Adrenal gland (tissue), 12 donors: ENCODE results near the gene SOX10. TPM values are rescaled to one million over a fixed set of nuclear protein-coding genes. Genes with fewer than 3 reads are reported as not detected.

Experiments
- DNase-seq, 7 donors: peaks; one replicate each; pipeline ENCODE4 v3.0.0-alpha.2; 2019 to 2020
- H3K27ac ChIP-seq, 5 donors: fragments of 200-600 bp; sonication (generic) in 4 of 5; 1 replicate in 3 of 5; 2 replicates in 2 of 5; pipeline versions ENCODE4 v1.5.1 to v1.8.0; 2016 to 2020; ENCODE audit warnings: mild to moderate bottlenecking in 1 of 5
- H3K27me3 ChIP-seq: fragments of 200-600 bp; 2 replicates; pipeline ENCODE4 v1.8.0; 2021
- H3K36me3 ChIP-seq, 2 donors: fragments of 200-600 bp; replicated peaks in 1 of 2; 1 replicate in 1 of 2; 2 replicates in 1 of 2; pipeline versions ENCODE4 v1.5.1 to v1.8.0; 2018 to 2022
- H3K4me1 ChIP-seq, 2 donors: fragments of 200-600 bp; replicated peaks in 1 of 2; 1 replicate in 1 of 2; 2 replicates in 1 of 2; pipeline versions ENCODE4 v1.5.1 to v1.8.0; 2018 to 2021
- H3K4me3 ChIP-seq, 4 donors: fragments of 200-600 bp; sonication (generic) in 3 of 4; one replicate each; pipeline ENCODE4 v1.5.1; 2016 to 2018
- H3K9me3 ChIP-seq, 3 donors: fragments of 200-600 bp; sonication (generic) in 1 of 3; replicated peaks in 1 of 3; 1 replicate in 2 of 3; 2 replicates in 1 of 3; pipeline versions ENCODE4 v1.5.1 to v1.8.0; 2016 to 2021
- CTCF ChIP-seq, 6 experiments: fragments of 450-650 bp in 4 of 6; fragments of 200-600 bp in 2 of 6; sonication (generic) in 1 of 6; IDR thresholded peaks; 1 replicate in 5 of 6; 2 replicates in 1 of 6; pipeline versions ENCODE4 v1.5.1 to v1.8.0; 2016 to 2021; ENCODE audit warnings: antibody characterized with exemption in 6 of 6, mild to moderate bottlenecking in 2 of 6, moderate library complexity in 1 of 6
- POLR2A ChIP-seq, 2 donors: fragments of 450-650 bp; IDR thresholded peaks; one replicate each; pipeline ENCODE4 v1.6.1; 2017; ENCODE audit warnings: antibody characterized with exemption in 2 of 2, mild to moderate bottlenecking in 2 of 2, moderate library complexity in 1 of 2
- WGBS, 4 donors: extraction: QIAGEN DNeasy Blood & Tissue Kit in 2 of 4; methylation state at CpG; one replicate each; pipeline versions ENCODE4 v1.1.5 to v1.1.7; 2013 to 2017; 5-methylcytosine and 5-hydroxymethylcytosine counted together
- intact Hi-C, 2 donors: fragments of 100-400 bp; cut with DNase I; formaldehyde crosslinking; loops; one replicate each; pipeline versions ENCODE4 v1.14.1 to v1.15.0; 2022 to 2023
- microRNA-seq, 3 donors: library from miRNA; unstranded; fragments of <30 nt; microRNA quantifications; one replicate each; pipeline ENCODE4, GENCODE V29; 2017 to 2020
- polyA plus RNA-seq, 3 donors: library from polyadenylated mRNA; stranded (reverse); fragments of 200-250 nt in 2 of 3; fragments of 350-450 nt in 1 of 3; fragmentation: Illumina TruSeq in 1 of 3; extraction: RNeasy Lipid Tissue Mini Kit (QIAGEN cat#74804) in 1 of 3; gene quantifications; one replicate each; pipeline ENCODE4 v1.2.3, GENCODE V29; 2013 to 2014
- total RNA-seq, 9 donors: library from RNA; depleted of rRNA in 4 of 9; stranded (reverse); fragments of >200 nt in 4 of 9; fragments of 120-200 nt in 1 of 9; fragmentation: NEBNext Ultra II Directional in 1 of 9; extraction: Animal tissue kit (Norgen Biotek cat#: 25700) in 1 of 9; gene quantifications; one replicate each; pipeline versions ENCODE4 v1.1.0 to v1.2.4, GENCODE V29; 2013 to 2023
- donor health status: healthy with polysubstance abuse.
- donor health status: Bipolar disorder and iron deficiency.
- donor health status: DM: yes; HTN: yes; CAD: no.
- donor health status: DM: no; HTN: no; CAD: no.
- donor health status: DM: no; HTN: no; CAD: no.
- donor health status: DM: yes; HTN: yes; CAD: no.

SOX10 gene
- total and polyA plus RNA-seq, 12 donors = 0.16 to 5.4 (median 0.78) TPM; not detected in 1

- Histone ChIP-seq H3K4me3 (no peak overlapping the region), H3K36me3 (peaks cover 0 to 39% of the 10 kb centered on the region in 2 donors), H3K27ac (no peak overlapping the region), H3K4me1 (no peaks in the 10 kb centered on the region), H3K9me3 (no peaks in the 10 kb centered on the region), H3K27me3 (no peaks in the 10 kb centered on the region)
- DNase-seq = no peak
- TF ChIP-seq CTCF (IDR thresholded peaks at IDR 0.05) (no peak), POLR2A (IDR thresholded peaks at IDR 0.05) (no peak)
- intact Hi-C loops = no loop called here
- WGBS, 4 donors = 72 to 96% (median 91%) methylated on average over 4 to 15 of the region's 15 CpGs
These were observed 58.6 kb downstream of the SOX10 start for GRCh38 chr22:37925767-37926166.

- no peak overlapping the region for H3K4me3 ChIP-seq
- TF ChIP-seq POLR2A (IDR thresholded peaks at IDR 0.05) = no peak
- no peak for TF ChIP-seq CTCF (IDR thresholded peaks at IDR 0.05)
- 52 to 73% (median 65%) methylated on average over 2 to 3 of the region's 3 CpGs for WGBS, 4 donors
- H3K9me3 ChIP-seq = no peaks in the 10 kb centered on the region
- no peak for DNase-seq
- intact Hi-C loops = no loop called here
- no peaks in the 10 kb centered on the region for H3K4me1 ChIP-seq
- peaks cover 0 to 39% of the 10 kb centered on the region in 2 donors for H3K36me3 ChIP-seq
- no peaks in the 10 kb centered on the region for H3K27me3 ChIP-seq
- no peak overlapping the region for H3K27ac ChIP-seq
These were observed 59.0 kb downstream of the SOX10 start for GRCh38 chr22:37925330-37925729.

- Histone ChIP-seq H3K9me3 (no peaks in the 10 kb centered on the region), H3K4me1 (no peaks in the 10 kb centered on the region), H3K27ac (no peak overlapping the region)
These were observed 59.8 kb downstream of the SOX10 start for GRCh38 chr22:37924386-37925065.

GRCh38 chr22:37923927-37924326 lies 60.4 kb downstream of the SOX10 start:
- no peaks in the 10 kb centered on the region for H3K27me3 ChIP-seq
- H3K4me3 ChIP-seq = no peak overlapping the region
- TF ChIP-seq CTCF (IDR thresholded peaks at IDR 0.05) = no peak
- TF ChIP-seq POLR2A (IDR thresholded peaks at IDR 0.05) = no peak
- peaks cover 0 to 43% of the 10 kb centered on the region in 2 donors for H3K36me3 ChIP-seq
- DNase-seq = no peak
- intact Hi-C loops = no loop called here
- WGBS, 4 donors = 92 to 100% (median 98%) methylated on average over 1 to 4 of the region's 4 CpGs
- no peaks in the 10 kb centered on the region for H3K4me1 ChIP-seq
- no peaks in the 10 kb centered on the region for H3K9me3 ChIP-seq
- no peak overlapping the region for H3K27ac ChIP-seq

More at GRCh38 chr22:37924386-37925065, 59.8 kb downstream of the SOX10 start:
- DNase-seq = no peak
- no peak overlapping the region for H3K4me3 ChIP-seq
- TF ChIP-seq POLR2A (IDR thresholded peaks at IDR 0.05) (no peak), CTCF (IDR thresholded peaks at IDR 0.05) (no peak)
- 68 to 94% (median 89%) methylated on average over 3 to 18 of the region's 18 CpGs for WGBS, 4 donors
- H3K27me3 ChIP-seq = no peaks in the 10 kb centered on the region
- peaks cover 0 to 39% of the 10 kb centered on the region in 2 donors for H3K36me3 ChIP-seq
- intact Hi-C loops = no loop called here

Small RNAs within 50 kb of the gene (microRNA-seq; reads per million reads assigned to microRNA genes)
- gene MIR4534 (0 reads per million in 3 donors), gene MIR6820 (2.3 to 5.7 (median 3.6) reads per million in 3 donors)

Other genes with a start within 250 kb of the SOX10 start
- 10 to 100 TPM; 20.5 to 87.9 (median 33.1) TPM for gene GCAT, start 176.6 kb downstream of the SOX10 start, total RNA-seq
- gene GCAT, start 176.6 kb downstream of the SOX10 start, polyA plus RNA-seq = 10 to 100 TPM; 18.2 to 37.2 (median 37.1) TPM
- gene GALR3, start 161.2 kb downstream of the SOX10 start, total RNA-seq = under 1 TPM in 2 of 9 donors, not detected in 7; 0.19 to 0.33 TPM
- not detected for gene GALR3, start 161.2 kb downstream of the SOX10 start, polyA plus RNA-seq
- 100 to 1,000 TPM in 1 of 9 donors, 10 to 100 TPM in 8; 24.0 to 114 (median 36.1) TPM for gene ANKRD54, start 140.2 kb downstream of the SOX10 start, total RNA-seq
- 10 to 100 TPM; 32.9 to 44.1 (median 40.6) TPM for gene ANKRD54, start 140.2 kb downstream of the SOX10 start, polyA plus RNA-seq
- 100 to 1,000 TPM; 188 to 642 (median 414) TPM for gene EIF3L, start 135.1 kb downstream of the SOX10 start, total RNA-seq
- 100 to 1,000 TPM; 210 to 425 (median 291) TPM for gene EIF3L, start 135.1 kb downstream of the SOX10 start, polyA plus RNA-seq
- 10 to 100 TPM in 8 of 9 donors, 1 to 10 TPM in 1; 6.3 to 25.2 (median 17.3) TPM for gene MICALL1, start 78.3 kb downstream of the SOX10 start, total RNA-seq
- 10 to 100 TPM in 1 of 3 donors, 1 to 10 TPM in 2; 5.7 to 14.0 (median 6.6) TPM for gene MICALL1, start 78.3 kb downstream of the SOX10 start, polyA plus RNA-seq
- gene C22orf23, start 31.0 kb downstream of the SOX10 start, total RNA-seq = 1 to 10 TPM in 2 of 9 donors, under 1 TPM in 5, not detected in 2; 0.33 to 1.2 (median 0.77) TPM
- under 1 TPM; 0.40 to 0.68 (median 0.47) TPM for gene C22orf23, start 31.0 kb downstream of the SOX10 start, polyA plus RNA-seq
- 100 to 1,000 TPM in 1 of 9 donors, 10 to 100 TPM in 8; 39.7 to 111 (median 86.7) TPM for gene POLR2F, start 30.9 kb downstream of the SOX10 start, total RNA-seq
- gene POLR2F, start 30.9 kb downstream of the SOX10 start, polyA plus RNA-seq = 100 to 1,000 TPM in 2 of 3 donors, 10 to 100 TPM in 1; 74.2 to 205 (median 123) TPM
- gene PICK1, start 72.8 kb upstream of the SOX10 start, total RNA-seq = 10 to 100 TPM; 30.3 to 46.7 (median 38.5) TPM
- gene PICK1, start 72.8 kb upstream of the SOX10 start, polyA plus RNA-seq = 10 to 100 TPM; 28.7 to 93.6 (median 45.2) TPM
- under 1 TPM in 6 of 9 donors, not detected in 3; 0.36 to 0.61 (median 0.53) TPM for gene SLC16A8, start 99.6 kb upstream of the SOX10 start, total RNA-seq
- gene SLC16A8, start 99.6 kb upstream of the SOX10 start, polyA plus RNA-seq = 1 to 10 TPM in 1 of 3 donors, under 1 TPM in 1, not detected in 1; 0.30 to 1.3 TPM
- gene BAIAP2L2, start 126.1 kb upstream of the SOX10 start, total RNA-seq = 1 to 10 TPM in 1 of 9 donors, under 1 TPM in 7, not detected in 1; 0.17 to 2.1 (median 0.55) TPM
- gene BAIAP2L2, start 126.1 kb upstream of the SOX10 start, polyA plus RNA-seq = 1 to 10 TPM in 2 of 3 donors, under 1 TPM in 1; 0.09 to 6.0 (median 4.6) TPM
- 100 to 1,000 TPM in 1 of 9 donors, 10 to 100 TPM in 8; 11.1 to 176 (median 71.4) TPM for gene PLA2G6, start 197.3 kb upstream of the SOX10 start, total RNA-seq
- 100 to 1,000 TPM in 2 of 3 donors, 1 to 10 TPM in 1; 6.9 to 324 (median 159) TPM for gene PLA2G6, start 197.3 kb upstream of the SOX10 start, polyA plus RNA-seq
- gene MAFF, start 217.4 kb upstream of the SOX10 start, total RNA-seq = 10 to 100 TPM in 7 of 9 donors, 1 to 10 TPM in 2; 1.9 to 21.8 (median 14.3) TPM
- 10 to 100 TPM in 2 of 3 donors, 1 to 10 TPM in 1; 5.2 to 23.4 (median 11.4) TPM for gene MAFF, start 217.4 kb upstream of the SOX10 start, polyA plus RNA-seq